MCF 10A (cell line): Measurements from ENCODE around the gene ANXA4. TPM values are rescaled to one million over a fixed set of nuclear protein-coding genes. Genes with fewer than 3 reads are reported as not detected.

ENCODE experiments used
- BruUV-seq: library from RNA; stranded (reverse); fragments of 400-500 nt; replicated peaks from 2 replicates; lab custom pipeline; 2021; lab: Mats Ljungman, UMichigan
- CTCF ChIA-PET: fragments of 300-600 bp; sonication (Branson Sonifier 250); formaldehyde crosslinking; extraction: SDS; loops from one replicate; lab custom pipeline; 2021; ENCODE audit warnings: antibody characterized with exemption, inconsistent platforms; lab: Yijun Ruan, JAX
- POLR2A ChIA-PET: fragments of 300-600, 350-650 bp; sonication (Branson Sonifier 250); formaldehyde crosslinking; extraction: SDS; loops from one replicate; lab custom pipeline; 2020; ENCODE audit warnings: antibody characterized with exemption, inconsistent platforms; lab: Yijun Ruan, JAX
- DNase-seq: peaks from one replicate; pipeline ENCODE4 v3.0.0-alpha.2; 2018; ENCODE audit not compliant: unreplicated experiment
- H3K27ac Mint-ChIP-seq: one replicate; pipeline ENCODE4 v1.8.0; 2022; ENCODE audit warnings: mild to moderate bottlenecking, low read depth, mixed read lengths; ENCODE audit not compliant: unreplicated experiment
- H3K27me3 Mint-ChIP-seq: one replicate; pipeline ENCODE4 v1.8.0; 2022; ENCODE audit warnings: mixed read lengths; ENCODE audit not compliant: insufficient read depth, unreplicated experiment
- H3K36me3 Mint-ChIP-seq: one replicate; pipeline ENCODE4 v1.8.0; 2022; ENCODE audit warnings: mild to moderate bottlenecking, moderate library complexity, mixed read lengths; ENCODE audit not compliant: insufficient read depth, unreplicated experiment
- H3K4me1 Mint-ChIP-seq: one replicate; pipeline ENCODE4 v1.8.0; 2022; ENCODE audit warnings: mixed read lengths; ENCODE audit not compliant: insufficient read depth, unreplicated experiment
- H3K4me3 Mint-ChIP-seq: one replicate; pipeline ENCODE4 v1.8.0; 2022; ENCODE audit warnings: mild to moderate bottlenecking, moderate library complexity, mixed read lengths; ENCODE audit not compliant: unreplicated experiment
- H3K9me3 Mint-ChIP-seq: one replicate; pipeline ENCODE4 v1.8.0; 2022; ENCODE audit warnings: mixed read lengths; ENCODE audit not compliant: unreplicated experiment
- intact Hi-C: fragments of 100-400 bp; cut with micrococcal nuclease; formaldehyde crosslinking; loops from 2 replicates; pipeline ENCODE4 v1.14.1; 2022
- total RNA-seq: library from RNA; stranded (reverse); gene quantifications from 2 replicates; pipeline ENCODE4 v1.2.3, GENCODE V29; 2022
- TF ChIP-seq, protein P1 (sequence below): fragments of 200-600 bp; IDR thresholded peaks from one replicate; pipeline ENCODE4 v1.8.0; 2022; ENCODE audit warnings: antibody characterized with exemption, mild to moderate bottlenecking; ENCODE audit not compliant: unreplicated experiment

Gene ANXA4
- total RNA-seq, 1 experiment from 2014 or later = 82.9 TPM

- Mint-ChIP-seq H3K27me3 (no peaks in the 10 kb centered on the region), H3K27ac (no peak overlapping the region), H3K36me3 (no peaks in the 10 kb centered on the region), H3K9me3 (no peaks in the 10 kb centered on the region), H3K4me1 (no peaks in the 10 kb centered on the region), H3K4me3 (no peak overlapping the region)
- no peak for DNase-seq
- intact Hi-C loops = no loop called here
- TF ChIP-seq, protein P1, sequence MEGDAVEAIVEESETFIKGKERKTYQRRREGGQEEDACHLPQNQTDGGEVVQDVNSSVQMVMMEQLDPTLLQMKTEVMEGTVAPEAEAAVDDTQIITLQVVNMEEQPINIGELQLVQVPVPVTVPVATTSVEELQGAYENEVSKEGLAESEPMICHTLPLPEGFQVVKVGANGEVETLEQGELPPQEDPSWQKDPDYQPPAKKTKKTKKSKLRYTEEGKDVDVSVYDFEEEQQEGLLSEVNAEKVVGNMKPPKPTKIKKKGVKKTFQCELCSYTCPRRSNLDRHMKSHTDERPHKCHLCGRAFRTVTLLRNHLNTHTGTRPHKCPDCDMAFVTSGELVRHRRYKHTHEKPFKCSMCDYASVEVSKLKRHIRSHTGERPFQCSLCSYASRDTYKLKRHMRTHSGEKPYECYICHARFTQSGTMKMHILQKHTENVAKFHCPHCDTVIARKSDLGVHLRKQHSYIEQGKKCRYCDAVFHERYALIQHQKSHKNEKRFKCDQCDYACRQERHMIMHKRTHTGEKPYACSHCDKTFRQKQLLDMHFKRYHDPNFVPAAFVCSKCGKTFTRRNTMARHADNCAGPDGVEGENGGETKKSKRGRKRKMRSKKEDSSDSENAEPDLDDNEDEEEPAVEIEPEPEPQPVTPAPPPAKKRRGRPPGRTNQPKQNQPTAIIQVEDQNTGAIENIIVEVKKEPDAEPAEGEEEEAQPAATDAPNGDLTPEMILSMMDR = no peak
- CTCF ChIA-PET = interaction anchor here (0.6 to 3.0 kb wide), 5 partner anchors 9 to 360 kb away, joined by 3 to 26 read pairs (median 4); no protein-coding TSS in a partner anchor
- POLR2A ChIA-PET = interaction anchor here (0.6 to 1.7 kb wide), 6 partner anchors 9 to 1313 kb away, joined by 3 to 6 read pairs (median 3); partner anchors contain the start of gene GMCL1
- BruUV-seq = no TSS peak
Observed at GRCh38 chr2:69733342-69734034, 8.4 kb upstream of the ANXA4 start.

DNA sequence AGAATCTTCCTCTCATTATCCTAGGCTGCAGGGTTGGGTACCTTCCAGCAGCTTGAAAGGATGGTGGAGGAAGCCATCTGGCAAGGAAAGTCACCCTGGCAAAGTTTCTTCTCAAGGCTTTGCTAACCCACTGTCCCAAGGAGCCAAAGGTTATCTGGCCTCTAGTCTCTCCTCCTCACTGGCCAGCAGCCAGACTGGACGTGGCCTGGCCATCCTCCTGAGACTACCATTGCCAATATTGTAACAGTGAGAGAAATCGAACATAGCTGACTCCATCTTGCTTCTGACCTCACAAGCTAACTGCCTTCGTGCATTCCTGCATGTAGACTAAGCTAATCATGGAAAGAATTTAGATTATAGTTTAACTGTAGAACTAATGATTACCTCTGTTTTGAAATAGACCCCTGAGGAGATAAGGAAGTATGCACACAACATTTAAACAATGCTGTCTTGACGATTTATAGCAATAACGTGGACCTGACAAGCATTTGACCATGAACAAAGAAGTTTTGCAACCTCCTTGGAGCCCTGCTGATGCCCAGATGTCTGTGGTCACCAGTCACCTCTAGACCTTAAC is 7.8 kb upstream of the ANXA4 start:
- no peaks in the 10 kb centered on the region for H3K27me3 Mint-ChIP-seq
- no peaks in the 10 kb centered on the region for H3K4me1 Mint-ChIP-seq
- ChIA-PET POLR2A (interaction anchor here (0.6 to 1.7 kb wide), 5 partner anchors 9 to 1314 kb away, joined by 3 to 6 read pairs (median 3); partner anchors contain the start of gene GMCL1), CTCF (interaction anchor here (0.6 to 3.0 kb wide), 3 partner anchors 10 to 83 kb away, joined by 3 to 26 read pairs (median 8); no protein-coding TSS in a partner anchor)
- no TSS peak for BruUV-seq
- no peak overlapping the region for H3K27ac Mint-ChIP-seq
- TF ChIP-seq, protein P1 = no peak
- no peaks in the 10 kb centered on the region for H3K36me3 Mint-ChIP-seq
- H3K4me3 Mint-ChIP-seq = no peak overlapping the region
- intact Hi-C loops = no loop called here
- no peaks in the 10 kb centered on the region for H3K9me3 Mint-ChIP-seq
- no peak for DNase-seq

DNA sequence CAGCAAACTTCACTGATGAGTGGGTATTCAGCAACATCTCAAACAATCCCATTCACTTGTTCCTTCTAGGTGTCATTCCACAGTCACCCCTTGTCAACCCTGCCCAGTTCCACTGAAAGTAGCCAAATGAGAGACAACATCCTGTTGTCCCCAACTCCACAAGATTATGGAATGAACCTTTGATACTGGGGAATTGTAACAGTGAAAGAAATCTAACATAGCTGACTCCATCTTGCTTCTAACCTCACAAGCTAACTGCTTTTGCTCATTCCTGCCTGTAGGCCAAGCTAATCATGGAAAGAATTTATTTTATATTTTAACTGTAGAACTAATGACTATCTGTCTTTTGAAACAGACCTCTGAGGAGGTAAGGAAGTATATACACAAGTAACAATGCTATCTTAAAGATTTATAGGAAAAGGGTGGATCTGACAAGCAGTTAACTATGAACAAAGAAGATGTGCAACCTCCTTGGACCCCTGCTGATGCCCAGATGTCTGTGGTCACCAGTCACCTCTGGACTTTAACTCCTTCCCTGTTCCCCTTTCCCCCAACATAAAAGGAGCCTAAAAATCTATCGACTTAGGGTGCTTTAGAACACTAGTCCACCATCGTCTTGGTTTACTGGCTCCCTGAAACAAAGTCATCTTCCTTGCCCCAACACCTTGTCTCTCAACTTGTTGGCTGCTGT is 6.9 kb upstream of the ANXA4 start:
- no TSS peak for BruUV-seq
- Mint-ChIP-seq H3K4me1 (no peaks in the 10 kb centered on the region), H3K27ac (no peak overlapping the region), H3K4me3 (no peak overlapping the region), H3K27me3 (no peaks in the 10 kb centered on the region), H3K36me3 (no peaks in the 10 kb centered on the region), H3K9me3 (no peaks in the 10 kb centered on the region)
- intact Hi-C loops = no loop called here
- CTCF ChIA-PET = interaction anchor here (0.6 to 3.0 kb wide), 3 partner anchors 11 to 82 kb away, joined by 3 to 26 read pairs (median 8); no protein-coding TSS in a partner anchor
- POLR2A ChIA-PET = no interaction called here
- no peak for DNase-seq
- TF ChIP-seq, protein P1 = no peak
